HepG2 (cell line): ENCODE measurements around the gene ODC1. TPM values are rescaled to one million over a fixed set of nuclear protein-coding genes. Genes with fewer than 3 reads are reported as not detected.

Source experiments
- BCLAF1 ChIP-seq: fragments of 450-650 bp; IDR thresholded peaks from 2 replicates; pipeline ENCODE4 v1.6.1; 2017; ENCODE audit warnings: mild to moderate bottlenecking
- CEBPG ChIP-seq: IDR thresholded peaks from 2 replicates; pipeline ENCODE4 v1.6.1; 2016
- EZH2 ChIP-seq: conservative IDR thresholded peaks from 2 replicates; pipeline ENCODE4 v1.6.1; 2012; ENCODE audit warnings: mild to moderate bottlenecking, low read depth, low read length, moderate library complexity
- FOXP1 ChIP-seq, 2 experiments: fragments of 450-650 bp in 1 of 2; IDR thresholded peaks; 2 replicates each; pipeline ENCODE4 v1.6.1; 2017 to 2018; ENCODE audit warnings: antibody characterized with exemption in 1 of 2
- MATR3 ChIP-seq: sonication (generic); formaldehyde crosslinking; IDR thresholded peaks from 2 replicates; pipeline ENCODE4 v1.4.0; 2020; ENCODE audit warnings: missing genetic modification reagents
- MTF2 ChIP-seq: sonication (generic); formaldehyde crosslinking; IDR thresholded peaks from 2 replicates; pipeline ENCODE4 v1.5.0; 2020; ENCODE audit warnings: missing genetic modification reagents, borderline replicate concordance
- MYC ChIP-seq: sonication (generic); formaldehyde crosslinking; IDR thresholded peaks from 2 replicates; pipeline ENCODE4 v1.9.0; 2021; ENCODE audit warnings: missing genetic modification reagents, borderline replicate concordance
- NKX3-1 ChIP-seq: sonication (generic); formaldehyde crosslinking; IDR thresholded peaks from 2 replicates; pipeline ENCODE4 v1.5.0; 2020; ENCODE audit warnings: missing genetic modification reagents
- SP2 ChIP-seq: sonication (generic); formaldehyde crosslinking; IDR thresholded peaks from 2 replicates; pipeline ENCODE4 v1.5.1; 2020; ENCODE audit warnings: mild to moderate bottlenecking, missing genetic modification reagents
- SP5 ChIP-seq: IDR thresholded peaks from 2 replicates; pipeline ENCODE4 v1.6.1; 2016; ENCODE audit warnings: low read depth, borderline replicate concordance
- TBX2 ChIP-seq: sonication (generic); formaldehyde crosslinking; IDR thresholded peaks from 2 replicates; pipeline ENCODE4 v1.5.0; 2020; ENCODE audit warnings: missing genetic modification reagents, mild to moderate bottlenecking, borderline replicate concordance
- TFAP4 ChIP-seq: sonication (generic); IDR thresholded peaks from 2 replicates; pipeline ENCODE4 v1.6.1; 2016; ENCODE audit warnings: low read depth, borderline replicate concordance
- ZFP90 ChIP-seq: sonication (generic); formaldehyde crosslinking; IDR thresholded peaks from 2 replicates; pipeline ENCODE4 v1.8.0; 2022; ENCODE audit warnings: missing genetic modification reagents, mild to moderate bottlenecking, inconsistent platforms, borderline replicate concordance
- ZFP91 ChIP-seq: sonication (generic); formaldehyde crosslinking; IDR thresholded peaks from 2 replicates; pipeline ENCODE4 v1.9.0; 2022; ENCODE audit warnings: missing genetic modification reagents, mild to moderate bottlenecking, borderline replicate concordance
- ZIK1 ChIP-seq: sonication (generic); formaldehyde crosslinking; IDR thresholded peaks from 2 replicates; pipeline ENCODE4 v1.5.0; 2020; ENCODE audit warnings: mild to moderate bottlenecking, low read depth, missing genetic modification reagents, borderline replicate concordance
- ZNF10 ChIP-seq: sonication (generic); formaldehyde crosslinking; IDR thresholded peaks from 2 replicates; pipeline ENCODE4 v1.4.0; 2020; ENCODE audit warnings: mild to moderate bottlenecking, low read depth, missing genetic modification reagents, borderline replicate concordance
- ZNF350 ChIP-seq: sonication (generic); formaldehyde crosslinking; IDR thresholded peaks from 2 replicates; pipeline ENCODE4 v1.4.0; 2020; ENCODE audit warnings: mild to moderate bottlenecking, low read depth, missing genetic modification reagents, borderline replicate concordance
- ZNF546 ChIP-seq: sonication (generic); formaldehyde crosslinking; conservative IDR thresholded peaks from 2 replicates; pipeline ENCODE4 v1.8.1; 2023; ENCODE audit warnings: mild to moderate bottlenecking, missing genetic modification reagents
- ZNF746 ChIP-seq: sonication (generic); formaldehyde crosslinking; IDR thresholded peaks from 2 replicates; pipeline ENCODE4 v1.8.0; 2022; ENCODE audit warnings: mild to moderate bottlenecking, missing genetic modification reagents
- ZNF800 ChIP-seq: sonication (generic); formaldehyde crosslinking; IDR thresholded peaks from 2 replicates; pipeline ENCODE4 v1.4.0; 2020; ENCODE audit warnings: missing genetic modification reagents
- polyA plus RNA-seq, 8 experiments: library from polyadenylated mRNA; depleted of rRNA in 3 of 8; stranded (reverse) in 7 of 8; unstranded in 1 of 8; fragments of >200 nt; fragmentation: Illumina TruSeq in 4 of 8; extraction: Trizol in 4 of 8; gene quantifications; 2 replicates each; pipeline versions ENCODE4 v1.2.1 to v1.2.3, GENCODE V29; 2011 to 2016; ENCODE audit warnings: low read depth in 4 of 8, missing spikeins in 1 of 8, mixed read lengths in 1 of 8; ENCODE audit not compliant: insufficient read depth in 1 of 8
- total RNA-seq, 5 experiments: library from RNA; depleted of rRNA; stranded (reverse); fragments of >200 nt; fragmentation: Illumina TruSeq; extraction: Trizol; gene quantifications; 2 replicates each; pipeline ENCODE4 v1.2.3, GENCODE V29; 2016; ENCODE audit warnings: low read depth in 1 of 5

Gene ODC1
- total and polyA plus RNA-seq, 2 of the 13 experiments (the other 11 are each of a cell fraction or from before 2014, with no cell fraction given): 142 to 371 TPM

- TF ChIP-seq FOXP1 (IDR thresholded peaks at IDR 0.05) (no peak), FOXP1 (CRISPR knock-in tag; IDR thresholded peaks at IDR 0.05) (no peak), ZNF546 (CRISPR knock-in tag) (peak; percentile 92), MYC (CRISPR knock-in tag) (peak; percentile 100), SP2 (CRISPR knock-in tag) (peak; percentile 57), ZNF10 (CRISPR knock-in tag) (no peak; the same call in 1 of the 2 replicates), SP5 (CRISPR knock-in tag) (peak; percentile 55; the same call in 1 of the 2 replicates), TBX2 (CRISPR knock-in tag) (peak; percentile 98), TFAP4 (peak; percentile 97), ZFP91 (peak; percentile 92), CEBPG (CRISPR knock-in tag) (peak; percentile 62), ZNF800 (CRISPR knock-in tag) (peak; percentile 98), NKX3-1 (CRISPR knock-in tag) (peak; percentile 99), MATR3 (no peak), ZFP90 (peak; percentile 98), ZIK1 (CRISPR knock-in tag) (peak; percentile 100), MTF2 (CRISPR knock-in tag) (peak; percentile 93; the same call in 1 of the 2 replicates), ZNF350 (CRISPR knock-in tag) (peak; percentile 98), EZH2 (no peak), BCLAF1 (no peak), ZNF746 (peak; percentile 96)
Observed at GRCh38 chr2:10448576-10449485, 704 bp upstream of the ODC1 start (continued).
